NT2/D1 (cell line): ENCODE data around the gene GDF7.
A peak's percentile ranks its signal among the peaks of the same experiment; 100 is the strongest.

Experiments used
- DNase-seq: peaks from one replicate; pipeline ENCODE4 v3.0.0-alpha.2; 2011; ENCODE audit warnings: low read depth, low spot score
- H3K27me3 ChIP-seq: 2 replicates; pipeline ENCODE4 v1.6.0; 2011; ENCODE audit warnings: mild to moderate bottlenecking; ENCODE audit not compliant: insufficient read length, insufficient read depth
- H3K36me3 ChIP-seq: 2 replicates; pipeline ENCODE4 v1.6.1; 2011; ENCODE audit warnings: mild to moderate bottlenecking, low read length, mixed read lengths; ENCODE audit not compliant: insufficient read depth, insufficient read length
- H3K4me1 ChIP-seq: 2 replicates; pipeline ENCODE4 v1.5.1; 2011; ENCODE audit not compliant: insufficient read depth, insufficient read length
- H3K4me3 ChIP-seq: 2 replicates; pipeline ENCODE4 v1.5.1; 2011; ENCODE audit warnings: low read depth; ENCODE audit not compliant: insufficient read length
- H3K9ac ChIP-seq: 2 replicates; pipeline ENCODE4 v1.6.0; 2011; ENCODE audit warnings: low read depth; ENCODE audit not compliant: insufficient read length
- H3K9me3 ChIP-seq: 2 replicates; pipeline ENCODE4 v1.5.1; 2011; ENCODE audit warnings: mild to moderate bottlenecking, low read length; ENCODE audit not compliant: insufficient read depth
- SUZ12 ChIP-seq: IDR thresholded peaks from 2 replicates; pipeline ENCODE4 v1.6.1; 2011; ENCODE audit not compliant: insufficient read length, insufficient read depth; ENCODE audit errors: extremely low read depth
- YY1 ChIP-seq: IDR thresholded peaks from 2 replicates; pipeline ENCODE4 v1.6.1; 2011; ENCODE audit not compliant: insufficient read length, insufficient read depth
- ZNF274 ChIP-seq: IDR thresholded peaks from 2 replicates; pipeline ENCODE4 v1.6.1; 2011; ENCODE audit warnings: mild to moderate bottlenecking, low read depth, low read length

GDF7 gene

DNA sequence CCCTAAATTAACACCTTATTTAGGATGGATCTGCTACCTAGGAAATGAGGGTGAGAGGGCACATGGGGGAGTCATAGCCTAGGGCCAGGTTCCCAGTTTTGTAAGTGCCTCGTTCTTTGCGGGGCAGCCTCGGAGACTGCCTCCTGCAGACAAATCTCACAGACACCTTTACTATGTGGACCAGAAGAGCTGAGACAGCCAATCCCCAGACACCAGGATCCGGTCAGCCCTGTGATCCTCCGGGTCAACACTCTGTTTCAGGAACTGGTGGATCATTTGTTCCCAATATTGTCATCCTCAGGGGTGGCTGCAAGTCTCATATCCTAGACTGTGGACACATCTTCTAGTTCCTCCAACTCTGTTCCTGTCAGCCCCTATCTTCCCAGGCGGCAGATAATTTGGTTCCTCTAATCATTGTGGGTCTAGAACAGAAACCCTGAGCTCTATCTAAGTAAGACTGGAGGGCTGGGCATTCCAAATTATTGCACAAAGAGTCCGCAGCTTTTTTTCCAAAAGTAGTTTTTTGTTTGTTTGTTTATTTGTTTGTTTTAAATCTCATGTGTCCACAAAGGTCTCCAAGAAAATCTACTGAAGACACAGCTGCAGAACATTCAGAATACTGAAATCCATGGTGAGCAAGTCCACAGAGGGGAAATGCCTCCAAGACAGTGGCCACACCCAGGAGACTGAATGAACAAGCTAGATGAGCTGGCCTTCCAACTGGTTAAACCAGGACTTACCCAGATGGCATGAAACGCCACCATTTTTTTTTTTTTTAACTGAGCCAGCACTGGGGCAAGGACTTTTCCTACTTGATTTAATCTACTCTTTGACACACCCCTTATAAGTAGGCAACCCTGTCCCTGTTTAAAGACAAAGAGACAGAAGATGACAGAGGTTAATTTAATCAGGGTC is 6.2 kb upstream of the GDF7 start:
- no peak for DNase-seq

DNA sequence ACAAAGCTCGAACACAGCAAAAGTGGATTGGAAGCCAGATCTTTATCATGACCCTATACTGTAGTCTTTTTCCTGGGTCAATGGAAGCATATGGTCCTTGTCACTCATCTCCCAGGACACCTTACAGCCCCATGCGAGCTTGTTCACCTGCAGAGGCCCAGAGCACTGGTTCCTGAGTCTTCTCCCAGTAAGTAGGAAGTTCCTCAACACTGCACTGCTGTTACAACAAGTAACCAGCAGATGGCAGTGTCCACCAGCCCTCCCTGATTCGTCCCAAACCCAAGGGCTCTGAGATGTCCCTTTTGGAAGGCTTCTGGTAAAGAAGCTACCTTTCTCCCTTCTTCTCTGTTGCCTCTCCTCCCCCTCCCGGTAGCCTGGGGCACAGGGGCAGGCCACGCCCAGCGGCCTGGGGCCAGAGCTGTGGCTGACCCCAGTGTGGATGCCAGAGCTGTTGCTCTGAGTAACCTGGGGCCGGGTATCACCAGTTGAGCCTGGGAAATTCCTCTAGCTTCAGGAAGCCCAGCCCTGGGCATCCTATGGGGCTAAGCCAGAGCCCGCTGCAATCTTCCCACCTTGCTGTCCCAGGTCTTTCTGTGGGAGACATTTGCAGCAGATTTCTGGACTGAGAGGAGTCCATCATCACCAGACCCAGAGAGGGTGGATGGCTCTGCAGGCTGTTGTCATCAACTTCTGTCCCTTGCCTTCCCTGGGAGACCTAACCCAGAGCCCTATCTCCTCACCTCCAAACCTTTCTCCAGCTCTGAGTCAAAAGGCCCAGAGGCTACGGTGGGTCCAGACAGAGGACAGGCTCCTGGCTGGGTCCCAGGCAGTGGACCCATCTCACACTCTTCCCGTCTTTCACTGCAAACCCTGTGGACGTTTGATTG is 5.3 kb upstream of the GDF7 start:
- Histone ChIP-seq H3K27me3 (peaks cover 49% of the 10 kb centered on the region), H3K9me3 (no peaks in the 10 kb centered on the region), H3K9ac (no peak overlapping the region), H3K4me1 (peaks cover 14% of the 10 kb centered on the region), H3K36me3 (no peaks in the 10 kb centered on the region), H3K4me3 (no peak overlapping the region)
- TF ChIP-seq ZNF274: no peak
- TF ChIP-seq SUZ12: no peak
- TF ChIP-seq YY1: no peak
- peak; percentile 80 for DNase-seq

More for the DNA sequence above, 6.2 kb upstream of the GDF7 start:
- Histone ChIP-seq H3K9me3 (no peaks in the 10 kb centered on the region), H3K36me3 (no peaks in the 10 kb centered on the region), H3K9ac (no peak overlapping the region), H3K4me1 (peaks cover 14% of the 10 kb centered on the region), H3K27me3 (peaks cover 40% of the 10 kb centered on the region), H3K4me3 (no peak overlapping the region)
- TF ChIP-seq YY1 (no peak), ZNF274 (no peak), SUZ12 (no peak)

DNA sequence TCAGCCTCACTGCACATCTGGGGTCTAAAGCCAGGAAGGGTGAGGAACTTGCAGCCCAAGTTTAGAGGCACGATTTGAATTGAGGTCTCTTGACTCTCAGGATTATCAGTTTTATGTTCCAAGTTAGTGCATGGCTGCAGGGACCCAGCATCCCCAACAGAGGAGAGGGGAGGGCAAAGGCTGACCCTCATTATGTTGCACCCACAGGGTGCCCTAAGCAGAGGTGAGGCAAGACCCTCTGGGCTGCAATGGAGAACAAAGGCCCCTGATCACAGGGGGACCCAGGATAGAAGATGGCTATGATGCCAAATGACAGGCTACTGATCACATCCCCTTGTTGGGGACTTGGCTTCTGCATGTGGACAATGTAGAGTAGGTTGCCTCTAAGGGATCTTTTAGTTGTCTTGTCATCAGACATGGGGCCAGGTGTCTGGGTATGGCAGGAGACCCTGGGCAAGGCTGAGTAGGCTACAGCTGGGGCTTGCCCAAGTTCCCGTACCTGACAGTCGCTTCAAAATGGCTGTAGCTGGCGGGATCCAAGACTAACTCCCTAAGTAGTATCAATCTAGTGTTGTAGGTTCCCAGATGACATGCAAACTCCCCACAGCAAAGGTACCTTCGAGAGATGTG is 4.5 kb upstream of the GDF7 start:
- Histone ChIP-seq H3K4me1 (peaks cover 14% of the 10 kb centered on the region), H3K27me3 (peaks cover 49% of the 10 kb centered on the region), H3K9me3 (no peaks in the 10 kb centered on the region), H3K4me3 (no peak overlapping the region), H3K36me3 (no peaks in the 10 kb centered on the region), H3K9ac (no peak overlapping the region)
- no peak for DNase-seq
- TF ChIP-seq SUZ12: no peak
- TF ChIP-seq ZNF274: no peak
- TF ChIP-seq YY1: no peak

DNA sequence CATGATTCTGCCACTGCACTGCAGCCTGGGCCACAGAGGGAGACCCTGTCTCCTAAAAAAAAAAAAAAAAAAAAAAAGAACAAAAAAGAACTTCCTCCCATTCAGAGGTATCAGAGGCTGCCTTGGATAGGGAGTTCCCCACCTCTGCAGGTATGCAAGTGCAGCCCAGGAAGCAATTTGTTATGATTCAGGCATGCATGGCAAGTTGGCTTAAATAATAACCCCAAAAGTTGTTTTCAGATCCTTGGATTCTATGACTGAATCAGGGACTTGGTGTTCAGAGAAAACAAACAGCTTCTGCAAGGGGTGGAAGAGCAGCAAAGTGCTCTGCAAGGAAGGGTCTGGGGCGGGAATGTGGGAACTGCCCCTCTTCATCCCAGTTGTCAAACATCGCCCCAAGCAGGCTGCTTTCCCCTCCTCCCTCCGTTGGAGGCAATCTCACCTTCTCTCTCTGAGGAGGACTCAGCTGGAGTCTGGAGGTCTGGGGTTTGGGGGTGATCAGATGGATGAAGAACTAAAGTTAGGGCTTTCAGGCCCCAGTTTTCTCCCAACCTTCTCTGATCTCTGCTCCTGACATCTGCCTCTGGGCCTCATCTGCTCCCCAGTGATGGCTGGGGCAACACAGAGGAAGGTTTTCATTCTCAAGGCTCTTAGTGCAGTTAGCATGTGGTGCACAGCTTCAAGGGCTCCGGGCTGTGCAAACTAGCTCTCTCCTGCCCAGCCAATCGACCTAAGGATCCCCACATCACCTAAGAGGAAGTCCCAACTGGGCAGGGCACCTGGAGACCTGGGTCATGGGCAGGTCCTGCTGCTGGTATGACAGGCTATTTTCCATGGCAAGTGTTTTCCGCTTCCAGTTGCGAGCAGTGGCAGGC is 3.5 kb upstream of the GDF7 start:
- no peak overlapping the region for H3K9ac ChIP-seq
- TF ChIP-seq YY1 (no peak), ZNF274 (no peak), SUZ12 (no peak)
- no peak overlapping the region for H3K4me3 ChIP-seq
- no peaks in the 10 kb centered on the region for H3K9me3 ChIP-seq
- H3K27me3 ChIP-seq: peaks cover 59% of the 10 kb centered on the region
- no peaks in the 10 kb centered on the region for H3K36me3 ChIP-seq
- peaks cover 14% of the 10 kb centered on the region for H3K4me1 ChIP-seq
- no peak for DNase-seq

DNA sequence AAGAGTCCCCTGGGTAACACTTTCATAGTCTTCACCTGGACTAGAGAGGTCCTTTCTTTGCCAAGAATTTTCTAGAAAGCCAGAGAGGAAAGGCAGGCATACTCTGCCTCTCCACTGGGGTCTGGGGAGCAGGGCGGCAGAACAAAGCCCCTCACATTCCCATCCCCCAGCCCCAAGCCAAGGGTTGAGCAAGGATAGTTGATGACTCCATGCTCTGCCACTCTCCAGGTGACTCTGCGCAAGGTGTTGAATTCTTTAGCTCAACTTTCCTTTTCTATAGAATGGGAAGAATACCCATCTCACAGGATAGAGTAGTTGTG is 2.9 kb upstream of the GDF7 start:
- Histone ChIP-seq H3K4me1 (peaks cover 15% of the 10 kb centered on the region), H3K9me3 (no peaks in the 10 kb centered on the region), H3K4me3 (no peak overlapping the region), H3K36me3 (no peaks in the 10 kb centered on the region), H3K9ac (no peak overlapping the region), H3K27me3 (peaks cover 65% of the 10 kb centered on the region)
- DNase-seq: no peak
- no peak for TF ChIP-seq ZNF274
- no peak for TF ChIP-seq YY1
- TF ChIP-seq SUZ12: no peak

DNA sequence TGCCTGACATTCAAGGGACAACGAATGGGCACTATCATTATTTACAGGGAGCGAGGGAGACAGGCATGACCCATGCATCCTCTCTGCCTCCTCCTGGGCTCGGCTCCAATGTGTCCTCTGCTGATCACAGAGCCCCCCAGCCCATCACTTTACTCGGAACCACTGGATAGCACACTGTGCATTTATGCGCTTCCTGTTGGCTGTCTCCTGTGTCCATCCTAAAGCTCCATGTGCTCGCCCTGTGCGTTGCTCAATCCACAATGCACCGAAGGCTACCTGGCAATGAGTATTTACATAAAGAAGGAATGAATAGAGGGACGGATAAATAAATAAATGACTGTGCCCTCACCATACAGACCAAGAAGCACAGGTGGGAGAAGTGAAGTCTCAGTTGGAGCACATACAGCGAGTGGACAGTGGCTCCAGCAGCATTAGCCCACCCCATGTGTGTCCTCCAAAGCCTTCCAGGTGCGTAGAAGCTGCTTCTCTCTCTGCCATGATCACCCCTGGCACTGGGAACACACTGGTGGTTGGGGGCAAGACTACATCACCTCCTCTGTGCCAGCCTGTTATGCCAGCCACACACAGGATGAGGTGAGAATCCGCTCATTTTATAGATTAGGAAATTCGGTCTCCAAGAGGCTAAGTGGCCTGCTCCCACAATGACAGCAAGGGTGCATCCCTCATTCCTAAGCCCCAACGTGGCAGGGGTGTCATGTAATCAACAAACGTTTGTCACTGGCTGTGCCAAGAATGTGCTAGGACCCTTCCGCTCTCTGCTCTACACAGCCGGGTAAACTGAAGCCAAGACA is 2.3 kb upstream of the GDF7 start:
- H3K4me1 ChIP-seq: peaks cover 15% of the 10 kb centered on the region
- DNase-seq: no peak
- peaks cover 69% of the 10 kb centered on the region for H3K27me3 ChIP-seq
- H3K9me3 ChIP-seq: no peaks in the 10 kb centered on the region
- TF ChIP-seq SUZ12: no peak
- no peak for TF ChIP-seq YY1
- TF ChIP-seq ZNF274: no peak
- no peak overlapping the region for H3K4me3 ChIP-seq
- no peak overlapping the region for H3K9ac ChIP-seq
- no peaks in the 10 kb centered on the region for H3K36me3 ChIP-seq
